ENCODE data around the gene TLE4. TPM values are rescaled to one million over a fixed set of nuclear protein-coding genes. Genes with fewer than 3 reads are reported as not detected.
"Not testable (repeated sequence)": the region's sequence is repeated elsewhere in the genome, so short reads cannot be mapped to it uniquely, and the experiment has no call there.

TLE4 gene
- total RNA-seq, 2 donors from 2014 or later = 9.7 to 130 TPM

DNA sequence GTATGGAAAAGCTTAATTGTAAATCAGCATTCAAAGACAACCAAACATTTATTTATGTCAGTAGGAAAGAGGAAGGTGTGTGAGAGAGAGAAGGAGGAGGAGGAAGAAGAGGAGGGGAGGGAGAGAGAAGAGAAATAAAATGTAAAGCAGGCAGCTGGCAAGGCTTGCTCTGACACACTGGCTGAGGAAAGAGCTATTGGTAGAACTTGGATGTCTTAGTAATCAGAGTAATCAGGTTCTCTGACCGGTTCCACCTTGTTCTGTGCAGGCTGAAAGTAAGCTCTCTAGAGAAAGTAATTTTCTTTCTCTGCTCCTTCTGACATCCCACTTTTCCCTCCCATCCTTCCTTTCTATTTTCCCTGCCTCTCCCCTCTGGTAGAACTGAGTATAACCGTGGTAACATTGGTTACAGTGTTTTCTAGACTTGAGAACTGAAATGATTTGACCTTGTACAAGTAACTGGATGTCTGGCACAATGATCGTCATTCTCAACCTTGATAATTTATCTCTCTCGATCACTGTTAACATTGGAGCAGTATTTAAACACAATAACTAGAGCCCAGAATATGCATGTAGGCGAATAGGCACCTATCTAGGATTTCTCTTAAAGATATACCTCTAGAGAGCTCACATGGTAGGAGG is 33.3 kb downstream of the TLE4 start:
- Histone ChIP-seq H3K9me3 (no peaks in the 10 kb centered on the region), H3K27ac (no peak overlapping the region), H3K36me3 (no peaks in the 10 kb centered on the region), H3K4me3 (no peak overlapping the region), H3K4me1 (replicated peaks) (no peaks in the 10 kb centered on the region), H3K27me3 (replicated peaks; ENCODE audit: insufficient read depth) (no peaks in the 10 kb centered on the region)
- 77% methylated on average over 5 of the region's 5 CpGs for WGBS
- TF ChIP-seq POLR2A (IDR thresholded peaks at IDR 0.05) (no peak), POLR2AphosphoS5 (IDR thresholded peaks at IDR 0.05) (no peak), CTCF (IDR thresholded peaks at IDR 0.05) (no peak)
- no peak for DNase-seq (ENCODE audit: low spot score)
- intact Hi-C loops (cut with DNase I) = no loop called here

DNA sequence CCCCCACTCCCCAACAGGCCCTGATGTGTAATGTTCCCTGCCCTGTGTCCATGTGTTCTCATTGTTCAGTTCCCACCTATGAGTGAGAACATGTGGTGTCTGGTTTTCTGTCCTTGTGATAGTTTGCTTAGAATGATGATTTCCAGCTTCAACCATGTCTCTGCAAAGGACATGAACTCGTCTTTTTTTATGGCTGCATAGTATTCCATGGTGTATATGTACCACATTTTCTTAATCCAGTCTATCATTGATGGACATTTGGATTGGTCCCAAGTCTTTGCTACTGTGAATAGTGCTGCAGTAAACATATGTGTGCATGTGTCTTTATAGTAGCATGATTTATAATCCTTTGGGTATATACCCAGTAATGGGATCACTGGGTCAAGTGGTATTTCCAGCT is 34.8 kb downstream of the TLE4 start:
- H3K4me3 ChIP-seq; H3K9me3 ChIP-seq; H3K27ac ChIP-seq; H3K36me3 ChIP-seq; DNase-seq (ENCODE audit: low spot score); intact Hi-C loops (cut with DNase I); H3K27me3 ChIP-seq (replicated peaks; ENCODE audit: insufficient read depth); H3K4me1 ChIP-seq (replicated peaks): not testable (repeated sequence)
- WGBS = 93% methylated on average over 1 of the region's 1 CpG

DNA sequence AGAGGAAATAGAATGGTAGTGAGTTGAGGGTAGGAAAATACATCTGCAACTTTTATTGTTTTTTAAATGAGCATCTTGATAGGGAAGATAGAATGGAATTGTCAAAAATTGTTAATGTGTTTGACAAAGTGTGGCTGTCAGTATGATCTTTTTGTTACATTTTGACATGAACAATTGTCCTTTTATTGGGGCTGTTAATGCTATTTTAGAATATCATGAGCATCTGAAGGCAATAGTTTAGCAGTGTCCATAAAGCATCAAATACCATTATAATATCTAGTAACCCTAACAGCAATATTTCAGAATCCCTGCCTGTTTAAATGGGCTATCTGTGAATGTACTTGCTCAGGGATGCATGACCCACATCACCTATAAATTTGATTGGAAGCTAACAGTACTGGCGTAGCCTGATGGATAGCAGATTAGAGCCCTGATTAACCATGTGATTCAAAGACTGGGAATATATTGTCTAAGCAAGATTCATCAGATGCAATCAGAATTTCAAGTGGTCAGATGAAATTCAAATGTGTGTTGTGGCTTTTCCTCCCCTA is 37.8 kb downstream of the TLE4 start:
- Histone ChIP-seq H3K9me3 (no peaks in the 10 kb centered on the region), H3K4me3 (no peak overlapping the region), H3K36me3 (no peaks in the 10 kb centered on the region), H3K4me1 (replicated peaks) (no peaks in the 10 kb centered on the region), H3K27me3 (replicated peaks; ENCODE audit: insufficient read depth) (no peaks in the 10 kb centered on the region), H3K27ac (no peak overlapping the region)
- WGBS = 100% methylated on average over 1 of the region's 1 CpG
- TF ChIP-seq POLR2A (IDR thresholded peaks at IDR 0.05) (no peak), POLR2AphosphoS5 (IDR thresholded peaks at IDR 0.05) (no peak), CTCF (IDR thresholded peaks at IDR 0.05) (no peak)
- DNase-seq (ENCODE audit: low spot score) = no peak
- intact Hi-C loops (cut with DNase I) = no loop called here

- H3K9me3 ChIP-seq = no peaks in the 10 kb centered on the region
- no peak for DNase-seq (ENCODE audit: low spot score)
- H3K27ac ChIP-seq = no peak overlapping the region
- TF ChIP-seq POLR2AphosphoS5 (IDR thresholded peaks at IDR 0.05) = no peak
- TF ChIP-seq CTCF (IDR thresholded peaks at IDR 0.05) = no peak
- no peak for TF ChIP-seq POLR2A (IDR thresholded peaks at IDR 0.05)
- H3K36me3 ChIP-seq = no peaks in the 10 kb centered on the region
- 96% methylated on average over 5 of the region's 5 CpGs for WGBS
- no peak overlapping the region for H3K4me3 ChIP-seq
- H3K27me3 ChIP-seq (replicated peaks; ENCODE audit: insufficient read depth) = no peaks in the 10 kb centered on the region
- intact Hi-C loops (cut with DNase I) = no loop called here
- H3K4me1 ChIP-seq (replicated peaks) = no peaks in the 10 kb centered on the region
Measured at GRCh38 chr9:79610019-79610631, 38.4 kb downstream of the TLE4 start.

- Histone ChIP-seq H3K27me3 (replicated peaks; ENCODE audit: insufficient read depth) (no peaks in the 10 kb centered on the region), H3K4me1 (replicated peaks) (no peaks in the 10 kb centered on the region), H3K36me3 (no peaks in the 10 kb centered on the region), H3K9me3 (no peaks in the 10 kb centered on the region), H3K27ac (no peak overlapping the region), H3K4me3 (no peak overlapping the region)
- DNase-seq (ENCODE audit: low spot score) = no peak
- 79% methylated on average over 4 of the region's 4 CpGs for WGBS
- TF ChIP-seq POLR2AphosphoS5 (IDR thresholded peaks at IDR 0.05) (no peak), POLR2A (IDR thresholded peaks at IDR 0.05) (no peak), CTCF (IDR thresholded peaks at IDR 0.05) (no peak)
- intact Hi-C loops (cut with DNase I) = no loop called here
Measured at GRCh38 chr9:79610791-79611614, 39.2 kb downstream of the TLE4 start.

Data from prostate gland (tissue), 2 donors.